KMS-11 (cell line): ENCODE data around the gene MCTP2.

Experiments used
- H2AFZ ChIP-seq: fragments of 200-600 bp; sonication (generic); 2 replicates; pipeline ENCODE4 v1.6.1; 2016; ENCODE audit warnings: antibody characterized with exemption, mixed run types, low read depth
- H3K27ac ChIP-seq: fragments of 200-600 bp; sonication (generic); 2 replicates; pipeline ENCODE4 v1.6.1; 2016; ENCODE audit warnings: mild to moderate bottlenecking, mixed run types
- H3K27me3 ChIP-seq: fragments of 200-600 bp; sonication (generic); 2 replicates; pipeline ENCODE4 v1.6.1; 2017; ENCODE audit warnings: mild to moderate bottlenecking, low read depth, mixed run types, moderate library complexity; ENCODE audit not compliant: insufficient read depth
- H3K36me3 ChIP-seq: fragments of 200-600 bp; sonication (generic); 2 replicates; pipeline ENCODE4 v1.6.1; 2017; ENCODE audit warnings: mild to moderate bottlenecking, mixed run types; ENCODE audit not compliant: insufficient read depth
- H3K4me1 ChIP-seq: fragments of 200-600 bp; sonication (generic); 2 replicates; pipeline ENCODE4 v1.6.1; 2016; ENCODE audit warnings: mild to moderate bottlenecking, low read depth, mixed run types; ENCODE audit not compliant: poor library complexity, severe bottlenecking
- H3K4me2 ChIP-seq: fragments of 200-600 bp; sonication (generic); 2 replicates; pipeline ENCODE4 v1.7.0; 2016; ENCODE audit warnings: mild to moderate bottlenecking, mixed run types
- H3K4me3 ChIP-seq: fragments of 200-600 bp; sonication (generic); IDR thresholded peaks from 2 replicates; pipeline ENCODE4 v1.6.1; 2017; ENCODE audit warnings: low read depth, low read length, mixed read lengths; ENCODE audit not compliant: insufficient read depth
- H3K79me2 ChIP-seq: fragments of 200-600 bp; sonication (generic); 2 replicates; pipeline ENCODE4 v1.6.1; 2016; ENCODE audit warnings: low read depth, mixed run types; ENCODE audit not compliant: insufficient read depth
- H3K9ac ChIP-seq: fragments of 200-600 bp; sonication (generic); 2 replicates; pipeline ENCODE4 v1.6.1; 2016; ENCODE audit warnings: mild to moderate bottlenecking, mixed run types
- H4K20me1 ChIP-seq: fragments of 200-600 bp; sonication (generic); 2 replicates; pipeline ENCODE4 v1.6.1; 2016; ENCODE audit warnings: mild to moderate bottlenecking, mixed run types; ENCODE audit not compliant: insufficient read depth
- CTCF ChIP-seq: fragments of 200-600 bp; sonication (generic); conservative IDR thresholded peaks from 2 replicates; pipeline ENCODE4 v1.6.1; 2017; ENCODE audit warnings: low read depth, mild to moderate bottlenecking, antibody characterized with exemption, low read length, moderate library complexity, mixed read lengths

Gene MCTP2

GRCh38 chr15:94203306-94203705, 28.1 kb upstream of the MCTP2 start:
- no peak overlapping the region for H3K27ac ChIP-seq
- H3K36me3 ChIP-seq: no peaks in the 10 kb centered on the region
- no peak overlapping the region for H3K9ac ChIP-seq
- H3K4me3 ChIP-seq: no peak overlapping the region
- no peaks in the 10 kb centered on the region for H3K4me1 ChIP-seq
- no peaks in the 10 kb centered on the region for H4K20me1 ChIP-seq
- no peak overlapping the region for H2AFZ ChIP-seq
- no peaks in the 10 kb centered on the region for H3K27me3 ChIP-seq
- no peak overlapping the region for H3K4me2 ChIP-seq
- H3K79me2 ChIP-seq: no peaks in the 10 kb centered on the region
- TF ChIP-seq CTCF: no peak

- no peaks in the 10 kb centered on the region for H3K36me3 ChIP-seq
- H3K4me1 ChIP-seq: no peaks in the 10 kb centered on the region
- no peak overlapping the region for H3K9ac ChIP-seq
- H4K20me1 ChIP-seq: no peaks in the 10 kb centered on the region
- H3K4me2 ChIP-seq: no peak overlapping the region
- TF ChIP-seq CTCF: no peak
- no peaks in the 10 kb centered on the region for H3K27me3 ChIP-seq
- H2AFZ ChIP-seq: no peak overlapping the region
- no peaks in the 10 kb centered on the region for H3K79me2 ChIP-seq
- no peak overlapping the region for H3K27ac ChIP-seq
- no peak overlapping the region for H3K4me3 ChIP-seq
Observed at GRCh38 chr15:94205366-94205765, 26.0 kb upstream of the MCTP2 start.

GRCh38 chr15:94206463-94207167, 24.7 kb upstream of the MCTP2 start:
- Histone ChIP-seq H3K27ac (no peak overlapping the region), H3K4me1 (no peaks in the 10 kb centered on the region)

GRCh38 chr15:94212291-94212690, 19.1 kb upstream of the MCTP2 start:
- Histone ChIP-seq H2AFZ (no peak overlapping the region), H3K4me2 (no peak overlapping the region), H3K27ac (no peak overlapping the region), H3K36me3 (no peaks in the 10 kb centered on the region), H3K27me3 (no peaks in the 10 kb centered on the region), H3K4me3 (no peak overlapping the region), H3K4me1 (no peaks in the 10 kb centered on the region), H3K79me2 (no peaks in the 10 kb centered on the region), H3K9ac (no peak overlapping the region), H4K20me1 (no peaks in the 10 kb centered on the region)
- no peak for TF ChIP-seq CTCF

More at GRCh38 chr15:94206463-94207167, 24.7 kb upstream of the MCTP2 start:
- no peaks in the 10 kb centered on the region for H3K36me3 ChIP-seq
- H3K27me3 ChIP-seq: no peaks in the 10 kb centered on the region
- no peak overlapping the region for H2AFZ ChIP-seq
- H3K4me2 ChIP-seq: no peak overlapping the region
- no peak overlapping the region for H3K9ac ChIP-seq
- H3K79me2 ChIP-seq: no peaks in the 10 kb centered on the region
- no peak overlapping the region for H3K4me3 ChIP-seq
- no peaks in the 10 kb centered on the region for H4K20me1 ChIP-seq
- TF ChIP-seq CTCF: no peak
